GM11168 (cell line): ENCODE data around the gene SIX2.

Source experiments
- in situ Hi-C: fragments of 300-500 bp; cut with MboI; formaldehyde crosslinking; loops from one replicate; pipeline ENCODE4 v1.12.0; 2022; ENCODE audit warnings: low sequenced_read_pairs; ENCODE audit not compliant: unreplicated experiment

The SIX2 gene

GRCh38 chr2:45024097-45024496 is 14.8 kb upstream of the SIX2 start:
- in situ Hi-C loops = no loop called here

DNA sequence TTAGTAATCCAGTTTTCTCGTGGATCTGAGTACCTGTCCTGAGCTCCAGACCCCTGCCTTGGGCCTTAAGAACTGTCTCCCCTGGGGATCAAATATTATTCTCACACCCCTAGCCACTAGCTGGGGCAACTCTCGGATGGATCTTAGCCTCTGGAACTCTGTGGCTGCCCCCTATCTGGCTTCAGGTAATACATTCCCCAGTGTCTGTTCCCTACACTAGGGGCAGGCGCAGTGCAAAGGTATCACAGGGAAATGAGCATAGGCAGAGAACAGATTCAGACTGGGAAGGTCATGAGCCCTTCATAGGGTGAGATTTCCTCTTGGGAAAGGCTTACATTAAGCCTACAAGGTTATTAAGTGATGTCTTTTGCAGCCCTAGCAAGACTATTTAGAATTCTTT is 11.2 kb upstream of the SIX2 start:
- in situ Hi-C loops = no loop called here

DNA sequence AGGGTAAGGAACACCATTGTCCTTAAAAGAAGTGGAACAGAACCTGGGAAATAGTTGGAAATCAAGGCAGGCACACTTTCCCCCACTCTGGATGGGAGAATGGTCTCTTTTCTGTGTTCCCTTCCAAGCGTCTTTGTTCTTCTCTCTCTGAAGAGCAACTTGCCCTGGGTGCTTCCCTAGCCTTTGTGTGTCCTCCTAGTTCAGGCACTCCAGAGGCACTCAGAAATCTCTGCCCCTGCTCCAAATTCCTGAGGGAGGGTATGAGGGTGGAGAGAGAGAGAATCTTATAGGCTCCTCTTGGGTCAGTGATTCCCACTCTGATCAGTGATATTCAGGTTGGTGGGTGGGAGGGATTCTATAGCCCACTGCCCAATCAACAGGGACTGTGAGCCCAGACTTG is 8.8 kb upstream of the SIX2 start:
- in situ Hi-C loops = no loop called here

DNA sequence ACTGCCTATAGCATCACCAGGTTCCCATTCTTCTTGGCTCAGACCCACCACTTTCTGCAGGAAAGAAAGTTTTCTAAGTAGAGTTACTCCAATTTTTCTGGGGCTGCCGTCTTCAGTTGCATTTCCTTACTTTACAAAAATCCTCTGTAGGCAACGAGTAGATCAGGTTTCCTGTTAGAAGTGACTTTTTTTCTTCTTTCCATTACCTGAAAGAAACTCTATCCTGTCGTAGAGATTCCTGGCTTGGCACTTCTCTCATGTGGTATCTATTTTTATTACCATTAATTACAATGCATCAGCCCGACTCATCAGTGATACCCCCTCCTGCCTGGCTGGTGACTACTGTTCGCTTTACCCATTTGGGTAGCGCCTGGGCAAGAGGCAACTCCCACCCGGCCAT is 5.6 kb upstream of the SIX2 start:
- in situ Hi-C loops = no loop called here

- in situ Hi-C loops = no loop called here
Measured at GRCh38 chr2:45014016-45014702, 4.9 kb upstream of the SIX2 start.

DNA sequence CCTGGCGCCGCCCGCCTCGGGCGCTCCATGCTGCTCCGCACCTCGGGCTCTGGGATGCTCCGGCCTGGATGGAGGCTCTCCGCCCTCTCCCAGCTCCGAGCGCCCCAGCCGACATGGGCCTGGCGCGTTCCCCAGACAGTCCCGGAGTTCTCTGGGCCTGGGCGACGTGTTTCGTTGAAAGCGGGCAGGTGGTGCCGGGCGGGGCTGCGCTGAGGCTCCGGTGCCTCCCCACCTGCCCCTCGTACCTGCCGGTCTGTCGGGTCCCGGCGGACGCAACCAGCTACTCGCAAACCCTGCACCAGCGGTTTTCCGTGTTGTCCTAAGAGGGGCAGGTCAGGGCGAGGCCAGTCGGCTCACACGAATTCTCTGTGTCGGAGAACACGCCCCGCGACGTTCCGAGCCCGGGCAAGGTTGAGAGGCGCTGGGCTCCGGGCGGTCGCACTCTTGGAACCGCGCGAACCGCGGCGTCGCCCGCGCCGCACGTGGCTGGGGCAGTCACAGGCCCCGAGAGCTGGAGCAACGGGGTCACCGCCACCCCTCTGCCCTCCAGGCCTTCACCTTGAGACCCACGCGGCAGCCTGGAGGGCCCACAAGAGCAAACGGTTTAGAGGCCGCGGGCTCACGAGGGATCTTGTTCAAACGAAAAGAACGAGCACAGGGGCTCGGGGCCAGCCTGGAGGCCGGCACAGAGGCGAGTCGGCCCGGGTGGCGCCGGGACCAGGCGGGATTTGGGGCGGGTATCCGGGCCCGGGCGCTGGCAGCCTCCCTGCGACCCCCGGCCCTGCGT is 4.2 kb upstream of the SIX2 start:
- in situ Hi-C loops = no loop called here

- in situ Hi-C loops = no loop called here
Measured at GRCh38 chr2:45012733-45013132, 3.5 kb upstream of the SIX2 start.

DNA sequence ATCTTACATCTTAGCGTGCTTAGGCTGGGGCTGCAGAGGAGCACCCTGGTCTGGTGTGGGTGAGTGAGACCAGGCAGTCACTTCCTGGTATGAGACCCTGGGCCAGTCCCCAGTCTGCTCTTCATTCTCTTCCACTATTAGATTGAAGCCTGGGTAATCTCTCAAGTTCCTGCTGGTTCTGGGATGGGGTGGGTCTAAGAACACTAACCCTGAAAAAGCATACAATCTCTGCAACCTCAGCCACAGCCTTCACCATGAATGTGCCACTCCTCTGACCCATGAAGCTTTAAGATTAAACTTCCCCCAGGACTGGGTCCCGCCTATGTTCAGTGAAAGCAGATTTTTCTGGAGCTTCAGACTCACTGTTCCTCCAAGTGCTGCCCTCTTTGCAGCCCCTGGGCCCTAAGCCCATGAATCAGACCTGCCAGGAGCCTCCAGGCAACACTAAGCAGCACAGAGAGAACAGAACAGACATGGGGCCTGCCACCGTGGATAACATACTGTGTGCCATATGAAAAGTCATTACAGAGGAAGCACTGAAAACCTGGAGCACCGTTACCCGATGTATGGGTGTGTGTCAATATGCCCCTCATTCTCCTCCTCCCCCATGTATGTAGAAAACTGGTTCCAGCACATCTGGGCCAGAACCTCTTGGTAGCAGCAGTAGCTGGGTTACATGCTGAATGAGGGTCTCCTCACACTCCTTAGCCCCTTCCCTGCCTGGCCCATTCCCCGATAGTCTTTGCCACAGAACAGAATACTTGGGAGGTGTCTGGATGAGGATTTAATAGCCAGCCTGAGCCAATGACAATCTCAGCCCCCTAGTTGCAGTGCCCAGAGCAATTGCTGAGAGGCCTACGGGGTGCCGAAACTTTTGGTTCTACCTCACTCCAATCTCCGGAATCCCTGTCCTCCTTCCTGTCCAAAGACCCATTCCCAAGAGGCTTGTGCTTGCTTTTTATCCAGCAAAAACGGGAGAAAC is 2.7 kb upstream of the SIX2 start:
- in situ Hi-C loops = no loop called here

- in situ Hi-C loops = no loop called here
Measured at GRCh38 chr2:45011121-45011520, 1.9 kb upstream of the SIX2 start.

- in situ Hi-C loops = no loop called here
Measured at GRCh38 chr2:45010702-45011012, 1.4 kb upstream of the SIX2 start.

DNA sequence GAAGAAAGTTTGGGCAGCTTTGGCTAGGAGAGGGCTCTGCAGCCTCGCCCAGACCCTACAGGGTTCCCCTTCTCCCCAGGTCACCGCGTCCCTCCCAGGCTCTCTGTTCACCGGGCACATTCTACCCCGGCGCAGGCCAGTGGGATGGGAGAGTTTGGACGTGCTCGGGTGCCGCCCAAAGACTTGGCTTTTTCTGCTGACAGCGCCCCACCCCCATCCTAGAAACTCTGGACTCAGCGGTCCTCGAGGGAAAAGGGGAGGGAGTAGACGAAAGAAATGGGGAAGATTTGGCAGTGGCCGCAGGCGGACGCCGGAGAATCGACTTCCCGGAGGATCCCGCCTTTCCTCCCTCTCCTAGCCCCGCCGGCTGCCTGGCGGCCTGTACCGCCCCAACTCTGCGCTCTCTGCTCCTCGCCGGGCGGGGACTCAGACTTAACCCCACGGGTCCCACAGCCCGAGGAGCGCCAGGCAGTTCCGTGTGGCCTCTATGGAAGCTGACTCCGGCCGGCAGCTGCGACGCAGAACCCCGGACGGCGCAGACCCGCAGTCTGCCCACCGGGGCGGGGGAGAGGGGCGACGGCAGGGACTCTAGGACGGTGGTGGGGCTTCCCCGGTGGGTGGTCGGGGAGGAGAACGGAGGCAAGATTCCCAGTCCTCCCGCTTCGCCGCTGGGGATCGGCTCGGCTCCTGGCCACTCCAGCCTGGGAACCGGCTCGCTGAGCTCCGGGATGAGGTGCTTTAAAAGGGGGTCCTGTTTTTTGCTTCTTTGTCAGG is 863 bp upstream of the SIX2 start:
- in situ Hi-C loops = no loop called here

GRCh38 chr2:45008296-45009129 is 739 bp downstream of the SIX2 start:
- in situ Hi-C loops = no loop called here

DNA sequence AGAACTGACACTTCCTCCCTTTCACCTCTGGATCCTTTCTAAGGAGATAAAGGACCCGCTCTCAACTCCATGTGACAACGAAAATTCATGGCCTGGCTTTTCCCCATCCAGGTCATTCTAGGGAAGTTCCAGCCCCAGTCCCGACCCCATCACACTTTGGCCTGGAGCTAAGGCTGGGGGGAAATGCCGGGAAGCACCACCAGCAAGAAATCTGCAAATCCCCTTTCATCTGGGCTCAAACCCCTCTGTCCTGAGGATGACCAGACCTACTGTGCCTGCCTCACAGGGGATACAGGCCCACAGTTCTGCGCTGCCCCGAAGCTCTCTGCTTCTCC is 1.3 kb downstream of the SIX2 start:
- in situ Hi-C loops = no loop called here

DNA sequence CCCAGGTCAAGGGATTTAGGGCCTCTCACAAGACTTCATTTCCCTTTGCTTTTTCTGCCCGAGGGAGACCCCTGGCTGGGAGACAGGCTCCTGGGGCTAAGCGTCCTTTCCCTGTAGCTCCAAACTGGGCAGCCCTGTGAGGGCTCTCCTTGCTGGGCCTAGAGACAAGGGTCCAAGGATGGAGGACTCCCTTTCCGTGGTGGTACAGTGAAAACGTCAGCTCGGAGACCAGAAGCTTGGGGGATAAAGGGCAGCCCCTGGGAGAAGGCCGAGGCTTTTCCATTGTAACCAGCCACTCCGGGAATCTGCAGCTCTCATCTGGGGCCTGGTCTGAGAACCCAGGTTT is 2.3 kb downstream of the SIX2 start:
- in situ Hi-C loops = no loop called here

DNA sequence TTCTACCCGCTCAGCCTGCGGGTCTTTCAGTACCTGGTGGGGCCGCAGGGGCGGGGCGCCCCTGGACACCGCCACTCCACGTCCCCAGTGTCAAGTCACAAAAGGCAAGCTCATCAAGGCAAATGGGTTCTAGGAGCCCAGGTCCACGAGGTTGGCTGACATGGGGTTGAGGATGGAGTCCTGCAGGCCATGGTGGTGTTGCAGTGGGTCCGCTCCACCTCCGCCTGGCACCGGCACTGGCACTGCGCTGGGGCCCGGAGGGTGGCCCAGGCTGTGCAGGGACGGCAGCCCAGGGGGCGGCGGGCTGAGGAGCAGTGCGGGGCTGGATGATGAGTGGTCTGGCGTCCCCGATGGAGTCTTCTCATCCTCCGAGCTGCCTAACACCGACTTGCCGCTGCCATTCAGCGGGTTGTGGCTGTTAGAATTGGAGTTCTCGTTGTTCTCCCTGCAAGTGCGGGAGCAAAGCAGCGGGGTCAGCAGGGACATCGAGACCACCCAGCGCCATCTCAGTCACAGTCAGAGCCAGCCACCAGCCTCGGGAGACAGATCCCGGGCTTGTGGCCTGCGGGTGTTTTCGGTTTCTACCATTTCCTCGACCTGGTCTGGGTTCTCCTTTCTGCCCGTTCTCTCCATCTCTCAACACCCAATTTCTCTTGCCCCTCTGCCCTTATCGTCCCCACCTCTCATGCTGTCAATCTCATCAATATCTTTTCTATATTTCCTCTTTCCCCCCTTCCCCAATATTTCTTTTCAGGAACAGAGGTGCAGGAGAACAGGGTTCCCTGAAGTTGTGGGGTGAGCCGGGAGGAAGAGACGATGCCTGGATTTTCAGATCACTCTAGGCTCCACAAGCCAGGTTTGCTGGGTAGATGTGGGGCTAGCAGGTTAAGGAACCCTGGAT is 3.0 kb downstream of the SIX2 start:
- in situ Hi-C loops = no loop called here

DNA sequence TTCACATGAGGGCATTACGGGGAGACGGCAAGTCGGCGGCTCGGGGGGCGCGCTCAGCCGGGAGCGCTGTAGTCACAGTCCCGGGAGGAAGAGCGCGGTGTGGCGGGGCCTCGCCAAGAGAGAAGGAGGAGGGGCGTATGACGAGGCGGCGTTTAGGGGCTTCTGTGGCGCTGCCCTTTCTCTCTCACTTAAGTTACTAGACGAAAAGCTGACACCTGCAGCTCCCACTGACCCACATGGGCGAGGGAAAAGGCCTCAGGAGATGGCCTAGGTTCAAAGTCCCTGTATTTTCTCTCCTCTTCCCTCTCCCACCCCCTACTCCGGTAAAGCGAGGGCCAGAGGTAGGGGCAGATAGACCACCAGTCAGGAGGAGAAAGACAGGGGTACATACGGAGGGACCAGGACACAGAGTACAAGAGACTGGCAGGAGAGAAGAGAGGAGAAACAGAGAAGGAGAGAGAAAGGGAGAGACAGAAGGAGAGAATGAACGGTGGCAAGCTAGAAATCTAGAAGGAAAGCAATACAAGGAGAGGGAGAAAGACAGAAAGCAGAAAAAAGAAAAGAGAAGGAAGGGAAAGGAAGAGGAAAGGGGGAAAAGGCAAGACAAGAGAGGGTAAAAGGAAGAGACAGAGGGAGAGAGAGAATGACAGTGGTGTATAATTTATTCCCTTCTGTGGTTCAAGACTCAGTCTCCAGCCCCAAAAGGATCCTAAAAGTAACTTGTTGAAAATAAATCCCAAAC is 3.8 kb downstream of the SIX2 start:
- in situ Hi-C loops = no loop called here

GRCh38 chr2:45004562-45005191 is 4.6 kb downstream of the SIX2 start:
- in situ Hi-C loops = no loop called here
